Measurements from ENCODE around the gene RICTOR.

The RICTOR gene

GRCh38 chr5:39102684-39103155 lies 28.5 kb upstream of the RICTOR start:
- Histone ChIP-seq H3K27me3 (ENCODE audit: low read depth, low read length) (no peaks in the 10 kb centered on the region), H3K36me3 (replicated peaks; ENCODE audit: low read depth, low read length) (no peaks in the 10 kb centered on the region), H3K4me2 (ENCODE audit: low read length) (no peak overlapping the region), H3K9me3 (ENCODE audit: insufficient read depth, low read length) (no peaks in the 10 kb centered on the region), H3K79me2 (ENCODE audit: low read length) (no peaks in the 10 kb centered on the region), H3K4me1 (ENCODE audit: low read length) (peaks cover 9% of the 10 kb centered on the region), H3K4me3 (ENCODE audit: low read length) (no peak overlapping the region), H2AFZ (ENCODE audit: low read depth, low read length) (no peak overlapping the region), H3K27ac (ENCODE audit: low read length) (no peak overlapping the region), H3K9ac (ENCODE audit: low read length) (no peak overlapping the region), H4K20me1 (ENCODE audit: insufficient read depth, low read length) (no peaks in the 10 kb centered on the region)
- TF ChIP-seq CTCF (IDR thresholded peaks at IDR 0.05; ENCODE audit: low read depth, low read length): no peak
- TF ChIP-seq EZH2phosphoT487 (IDR thresholded peaks at IDR 0.05; ENCODE audit: low read depth): no peak

GRCh38 chr5:39100851-39101396 lies 26.7 kb upstream of the RICTOR start:
- TF ChIP-seq EZH2phosphoT487 (IDR thresholded peaks at IDR 0.05; ENCODE audit: low read depth) (no peak), CTCF (IDR thresholded peaks at IDR 0.05; ENCODE audit: low read depth, low read length) (no peak)

GRCh38 chr5:39100301-39100850 lies 26.2 kb upstream of the RICTOR start:
- no peaks in the 10 kb centered on the region for H3K79me2 ChIP-seq (ENCODE audit: low read length)
- TF ChIP-seq EZH2phosphoT487 (IDR thresholded peaks at IDR 0.05; ENCODE audit: low read depth): no peak
- no peak for TF ChIP-seq CTCF (IDR thresholded peaks at IDR 0.05; ENCODE audit: low read depth, low read length)
- no peak overlapping the region for H3K9ac ChIP-seq (ENCODE audit: low read length)
- no peak overlapping the region for H3K4me3 ChIP-seq (ENCODE audit: low read length)
- H3K36me3 ChIP-seq (replicated peaks; ENCODE audit: low read depth, low read length): no peaks in the 10 kb centered on the region
- no peak overlapping the region for H3K27ac ChIP-seq (ENCODE audit: low read length)
- H3K27me3 ChIP-seq (ENCODE audit: low read depth, low read length): no peaks in the 10 kb centered on the region
- no peaks in the 10 kb centered on the region for H4K20me1 ChIP-seq (ENCODE audit: insufficient read depth, low read length)
- no peak overlapping the region for H2AFZ ChIP-seq (ENCODE audit: low read depth, low read length)
- no peaks in the 10 kb centered on the region for H3K4me1 ChIP-seq (ENCODE audit: low read length)
- no peaks in the 10 kb centered on the region for H3K9me3 ChIP-seq (ENCODE audit: insufficient read depth, low read length)
- H3K4me2 ChIP-seq (ENCODE audit: low read length): no peak overlapping the region

More at GRCh38 chr5:39100851-39101396, 26.7 kb upstream of the RICTOR start:
- Histone ChIP-seq H3K4me3 (ENCODE audit: low read length) (no peak overlapping the region), H3K9ac (ENCODE audit: low read length) (no peak overlapping the region), H3K4me1 (ENCODE audit: low read length) (peaks cover 3% of the 10 kb centered on the region), H3K9me3 (ENCODE audit: insufficient read depth, low read length) (no peaks in the 10 kb centered on the region), H3K36me3 (replicated peaks; ENCODE audit: low read depth, low read length) (no peaks in the 10 kb centered on the region), H3K27me3 (ENCODE audit: low read depth, low read length) (no peaks in the 10 kb centered on the region), H3K79me2 (ENCODE audit: low read length) (no peaks in the 10 kb centered on the region), H2AFZ (ENCODE audit: low read depth, low read length) (no peak overlapping the region), H4K20me1 (ENCODE audit: insufficient read depth, low read length) (no peaks in the 10 kb centered on the region), H3K4me2 (ENCODE audit: low read length) (no peak overlapping the region), H3K27ac (ENCODE audit: low read length) (no peak overlapping the region)

- H3K79me2 ChIP-seq (ENCODE audit: low read length): no peaks in the 10 kb centered on the region
- no peaks in the 10 kb centered on the region for H3K27me3 ChIP-seq (ENCODE audit: low read depth, low read length)
- H2AFZ ChIP-seq (ENCODE audit: low read depth, low read length): no peak overlapping the region
Measured at GRCh38 chr5:39099831-39100230, 25.6 kb upstream of the RICTOR start.

More at GRCh38 chr5:39099831-39100230, 25.6 kb upstream of the RICTOR start:
- Histone ChIP-seq H3K4me2 (ENCODE audit: low read length) (no peak overlapping the region), H3K36me3 (replicated peaks; ENCODE audit: low read depth, low read length) (no peaks in the 10 kb centered on the region), H3K27ac (ENCODE audit: low read length) (no peak overlapping the region), H4K20me1 (ENCODE audit: insufficient read depth, low read length) (no peaks in the 10 kb centered on the region), H3K9me3 (ENCODE audit: insufficient read depth, low read length) (no peaks in the 10 kb centered on the region), H3K4me1 (ENCODE audit: low read length) (no peaks in the 10 kb centered on the region), H3K4me3 (ENCODE audit: low read length) (no peak overlapping the region), H3K9ac (ENCODE audit: low read length) (no peak overlapping the region)
- TF ChIP-seq CTCF (IDR thresholded peaks at IDR 0.05; ENCODE audit: low read depth, low read length): no peak
- TF ChIP-seq EZH2phosphoT487 (IDR thresholded peaks at IDR 0.05; ENCODE audit: low read depth): no peak

Measured in OCI-LY3 (cell line).